H1 (cell line): Measurements from ENCODE around the gene TCHP. TPM values are rescaled to one million over a fixed set of nuclear protein-coding genes. Genes with fewer than 3 reads are reported as not detected.

Experiments used
- CTCF ChIA-PET: fragments of 300-600 bp; sonication (Branson Sonifier 250); formaldehyde crosslinking; loops from one replicate; lab custom pipeline; 2021; ENCODE audit not compliant: partially characterized antibody; lab: Charles Lee
- POLR2A ChIA-PET: fragments of 300-600 bp; sonication (Branson Sonifier 250); formaldehyde crosslinking; loops from one replicate; lab custom pipeline; 2021; ENCODE audit warnings: inconsistent platforms; ENCODE audit not compliant: partially characterized antibody; lab: Charles Lee
- DNase-seq, 2 experiments: peaks; one replicate each; pipeline versions ENCODE4 v3.0.0 to v3.0.0-alpha.2; 2010 to 2022; ENCODE audit warnings: low spot score in 2 of 2, low read depth in 1 of 2, mixed read lengths in 1 of 2
- FAIRE-seq: peaks from 2 replicates; lab custom pipeline; 2011; peaks lifted over from hg19 to GRCh38; lab: Jason Lieb, UNC
- H2AFZ ChIP-seq: 2 replicates; pipeline ENCODE4 v1.8.1; 2012; ENCODE audit warnings: low read length, inconsistent platforms
- H2AK5ac ChIP-seq: 2 replicates; pipeline ENCODE4 v1.6.1; 2013; ENCODE audit warnings: low read depth, low read length
- H2BK120ac ChIP-seq: replicated peaks from 2 replicates; pipeline ENCODE3; 2013; ENCODE audit warnings: low read depth, low read length, inconsistent platforms
- H2BK12ac ChIP-seq: 2 replicates; pipeline ENCODE4 v1.6.1; 2013; ENCODE audit warnings: low read depth, low read length
- H2BK15ac ChIP-seq: 2 replicates; pipeline ENCODE4 v1.6.1; 2013; ENCODE audit warnings: low read length
- H2BK20ac ChIP-seq: 2 replicates; pipeline ENCODE4 v1.6.1; 2013; ENCODE audit warnings: low read length
- H2BK5ac ChIP-seq: 2 replicates; pipeline ENCODE4 v1.6.1; 2013; ENCODE audit warnings: low read depth, low read length
- H3K14ac ChIP-seq: 2 replicates; pipeline ENCODE4 v1.6.1; 2013; ENCODE audit warnings: inconsistent platforms; ENCODE audit not compliant: insufficient read length
- H3K18ac ChIP-seq: 2 replicates; pipeline ENCODE4 v1.6.1; 2013; ENCODE audit warnings: low read length; ENCODE audit errors: extremely low read depth
- H3K23ac ChIP-seq: 2 replicates; pipeline ENCODE4 v1.6.1; 2013; ENCODE audit warnings: inconsistent platforms; ENCODE audit not compliant: insufficient read length
- H3K23me2 ChIP-seq: 2 replicates; pipeline ENCODE4 v1.6.1; 2013; ENCODE audit warnings: low read depth, low read length
- H3K27ac ChIP-seq: 2 replicates; pipeline ENCODE4 v1.6.1; 2011; ENCODE audit warnings: low read depth, low read length, inconsistent platforms
- H3K27me3 ChIP-seq, 4 experiments: replicated peaks in 1 of 4; 1 replicate in 1 of 4; 2 replicates in 3 of 4; pipeline versions ENCODE4 v1.6.1 to v1.8.1; 2011 to 2013; ENCODE audit warnings: low read length in 3 of 4, mild to moderate bottlenecking in 3 of 4, inconsistent platforms in 2 of 4, mixed read lengths in 2 of 4, moderate library complexity in 1 of 4; ENCODE audit not compliant: control insufficient read depth in 3 of 4, insufficient read depth in 3 of 4; ENCODE audit errors: extremely low read depth in 1 of 4
- H3K36me3 ChIP-seq, 4 experiments: 2 replicates each; pipeline versions ENCODE4 v1.6.1 to v1.8.1; 2011 to 2013; ENCODE audit warnings: mild to moderate bottlenecking in 4 of 4, low read length in 3 of 4, moderate library complexity in 2 of 4, control low read depth in 1 of 4, inconsistent platforms in 1 of 4; ENCODE audit not compliant: insufficient read depth in 4 of 4, control insufficient read depth in 2 of 4
- H3K4ac ChIP-seq: replicated peaks from 2 replicates; pipeline ENCODE3; 2013; ENCODE audit warnings: low read length, low read depth, mixed read lengths, inconsistent platforms; ENCODE audit not compliant: insufficient read length
- H3K4me1 ChIP-seq, 4 experiments: replicated peaks in 1 of 4; 1 replicate in 1 of 4; 2 replicates in 3 of 4; pipeline versions ENCODE4 v1.6.1 to v1.8.1; 2011 to 2013; ENCODE audit warnings: low read length in 3 of 4, inconsistent platforms in 2 of 4, mixed read lengths in 1 of 4; ENCODE audit not compliant: insufficient read depth in 4 of 4, control insufficient read depth in 3 of 4
- H3K4me2 ChIP-seq, 2 experiments: 2 replicates each; pipeline versions ENCODE4 v1.6.1 to v1.8.1; 2011 to 2013; ENCODE audit warnings: low read depth in 2 of 2, low read length in 2 of 2, control low read depth in 1 of 2, inconsistent platforms in 1 of 2, mild to moderate bottlenecking in 1 of 2; ENCODE audit not compliant: insufficient read depth in 1 of 2
- H3K4me3 ChIP-seq, 4 experiments: fragments of 200-600, 300-600 bp in 1 of 4; sonication (generic), shearing (Covaris generic), sonication (Bioruptor Twin) in 1 of 4; 2 replicates each; pipeline versions ENCODE4 v1.5.1 to v1.8.1; 2011 to 2016; ENCODE audit warnings: low read length in 4 of 4, low read depth in 3 of 4, control low read depth in 2 of 4, inconsistent platforms in 2 of 4, mild to moderate bottlenecking in 2 of 4, mixed read lengths in 1 of 4, moderate library complexity in 1 of 4; ENCODE audit not compliant: insufficient read depth in 2 of 4; ENCODE audit errors: extremely low read depth in 1 of 4
- H3K56ac ChIP-seq: replicated peaks from 2 replicates; pipeline ENCODE3; 2013; ENCODE audit warnings: low read depth, mild to moderate bottlenecking, mixed read lengths, low read length, inconsistent platforms; ENCODE audit not compliant: insufficient read length
- H3K79me1 ChIP-seq: 2 replicates; pipeline ENCODE4 v1.6.1; 2013; ENCODE audit warnings: low read depth, low read length, control low read depth
- H3K79me2 ChIP-seq, 2 experiments: 2 replicates each; pipeline versions ENCODE4 v1.6.1 to v1.8.1; 2012 to 2013; ENCODE audit warnings: low read length in 2 of 2, mild to moderate bottlenecking in 2 of 2, inconsistent platforms in 1 of 2; ENCODE audit not compliant: insufficient read depth in 2 of 2, control insufficient read depth in 1 of 2
- H3K9ac ChIP-seq, 4 experiments: replicated peaks in 1 of 4; 1 replicate in 1 of 4; 2 replicates in 3 of 4; pipeline versions ENCODE4 v1.6.1 to v1.8.1; 2011 to 2013; ENCODE audit warnings: low read depth in 3 of 4, low read length in 3 of 4, control low read depth in 2 of 4, mild to moderate bottlenecking in 2 of 4, moderate library complexity in 2 of 4, inconsistent platforms in 1 of 4; ENCODE audit errors: extremely low read depth in 1 of 4
- H3K9me3 ChIP-seq, 2 experiments: 2 replicates each; pipeline versions ENCODE4 v1.6.1 to v1.8.1; 2012 to 2013; ENCODE audit warnings: mild to moderate bottlenecking in 2 of 2, moderate library complexity in 2 of 2, control low read depth in 1 of 2, inconsistent platforms in 1 of 2, low read depth in 1 of 2, low read length in 1 of 2, mixed read lengths in 1 of 2; ENCODE audit not compliant: insufficient read depth in 2 of 2
- H4K20me1 ChIP-seq, 2 experiments: replicated peaks in 1 of 2; 2 replicates each; pipeline versions ENCODE3 to v1.8.1; 2011 to 2013; ENCODE audit warnings: inconsistent platforms in 2 of 2, low read length in 2 of 2, mild to moderate bottlenecking in 1 of 2; ENCODE audit not compliant: insufficient read depth in 2 of 2, control insufficient read depth in 1 of 2
- H4K5ac ChIP-seq: 2 replicates; pipeline ENCODE4 v1.6.1; 2013; ENCODE audit warnings: low read length, low read depth, mixed read lengths, inconsistent platforms; ENCODE audit not compliant: insufficient read length
- H4K8ac ChIP-seq: 2 replicates; pipeline ENCODE4 v1.8.0; 2013; ENCODE audit warnings: mild to moderate bottlenecking, moderate library complexity, low read length, inconsistent platforms; ENCODE audit not compliant: insufficient read depth; ENCODE audit errors: extremely low read depth
- H4K91ac ChIP-seq: replicated peaks from 2 replicates; pipeline ENCODE3; 2013; ENCODE audit warnings: low read length, mixed read lengths, inconsistent platforms; ENCODE audit not compliant: insufficient read length
- ASH2L ChIP-seq: fragments of 200-600, 300-600 bp; sonication (generic); IDR thresholded peaks from one replicate; pipeline ENCODE4 v1.7.1; 2017; ENCODE audit warnings: low read length
- BCL11A ChIP-seq, 2 experiments: IDR thresholded peaks; one replicate each; pipeline ENCODE4 v1.6.1; 2011; ENCODE audit warnings: low read depth in 2 of 2, low read length in 2 of 2, mild to moderate bottlenecking in 2 of 2
- BRCA1 ChIP-seq: IDR thresholded peaks from 2 replicates; pipeline ENCODE4 v1.6.1; 2012; ENCODE audit warnings: low read depth, low read length, improper control_type of control experiment
- CBX5 ChIP-seq: fragments of 300-800, 300-1000 bp; sonication (generic); IDR thresholded peaks from 2 replicates; pipeline ENCODE4 v1.7.1; 2016; ENCODE audit warnings: antibody characterized with exemption, low read length, low read depth
- KDM5A ChIP-seq: fragments of 200-600 bp; IDR thresholded peaks from 2 replicates; pipeline ENCODE4 v1.7.1; 2012; ENCODE audit warnings: mild to moderate bottlenecking, low read length, inconsistent platforms, mixed read lengths
- POLR2A ChIP-seq, 2 experiments: IDR thresholded peaks; 1 replicate in 1 of 2; 2 replicates in 1 of 2; pipeline ENCODE4 v1.6.1; 2011; ENCODE audit warnings: low read depth in 2 of 2, low read length in 2 of 2, mild to moderate bottlenecking in 2 of 2; ENCODE audit errors: control extremely low read depth in 1 of 2
- POLR2AphosphoS5 ChIP-seq: IDR thresholded peaks from 2 replicates; pipeline ENCODE4 v1.6.1; 2011; ENCODE audit warnings: low read depth, low read length
- POU5F1 ChIP-seq: IDR thresholded peaks from 2 replicates; pipeline ENCODE4 v1.6.1; 2011; ENCODE audit warnings: low read depth, mild to moderate bottlenecking, low read length, moderate library complexity
- RXRA ChIP-seq: IDR thresholded peaks from 2 replicates; pipeline ENCODE4 v1.6.1; 2011; ENCODE audit warnings: low read depth, mild to moderate bottlenecking, low read length, moderate library complexity; ENCODE audit not compliant: insufficient read depth
- SP2 ChIP-seq: IDR thresholded peaks from 2 replicates; pipeline ENCODE4 v1.6.1; 2012; ENCODE audit warnings: mild to moderate bottlenecking, low read length, inconsistent platforms
- SRF ChIP-seq: IDR thresholded peaks from 2 replicates; pipeline ENCODE4 v1.6.1; 2011; ENCODE audit warnings: mild to moderate bottlenecking, low read depth, low read length, moderate library complexity
- SUZ12 ChIP-seq: fragments of 200-600 bp; sonication (generic); IDR thresholded peaks from 2 replicates; pipeline ENCODE4 v1.6.1; 2012; ENCODE audit warnings: mild to moderate bottlenecking, inconsistent platforms, low read length, moderate library complexity, mixed read lengths
- USF2 ChIP-seq: IDR thresholded peaks from 2 replicates; pipeline ENCODE4 v1.6.1; 2011; ENCODE audit warnings: low read length, improper control_type of control experiment
- ZNF274 ChIP-seq: IDR thresholded peaks from 2 replicates; pipeline ENCODE4 v1.7.0; 2012; ENCODE audit warnings: low read length, borderline replicate concordance; ENCODE audit errors: extremely low read depth
- WGBS, 2 experiments: shearing (Covaris generic) in 1 of 2; methylation state at CpG; one replicate each; pipeline versions ENCODE4 v1.1.6 to v1.1.7; 2013 to 2015; ENCODE audit warnings: low lambda C conversion rate in 2 of 2, mixed read lengths in 2 of 2, inconsistent platforms in 1 of 2, low coverage in 1 of 2, missing lambda C conversion rate in 1 of 2; ENCODE audit not compliant: insufficient replicate concordance in 2 of 2, insufficient coverage in 1 of 2, insufficient read length in 1 of 2; ENCODE audit errors: extremely low coverage in 1 of 2, missing lambda C conversion rate in 1 of 2; 5-methylcytosine and 5-hydroxymethylcytosine counted together
- polyA plus RNA-seq, 7 experiments: library from polyadenylated mRNA; depleted of rRNA in 3 of 7; stranded (reverse) in 5 of 7; unstranded in 2 of 7; fragments of >200 nt in 5 of 7; fragments of 200-250 nt in 2 of 7; gene quantifications; 1 replicate in 5 of 7; 2 replicates in 1 of 7; 4 replicates in 1 of 7; pipeline versions ENCODE4 v1.2.1 to v1.2.3, GENCODE V29; 2011 to 2013; ENCODE audit warnings: missing spikeins in 2 of 7, mixed read lengths in 2 of 7
- total RNA-seq: library from RNA; stranded (reverse); fragmentation: NEBNext Ultra II Directional; extraction: Animal tissue kit (Norgen Biotek cat#: 25700); gene quantifications from 2 replicates; pipeline ENCODE4 v1.2.1, GENCODE V29; 2021

TCHP gene
- total and polyA plus RNA-seq, 2 of the 8 experiments (the other 6 are each of a cell fraction or from before 2014, with no cell fraction given) = 2.8 to 4.5 TPM

GRCh38 chr12:109912855-109913321 lies 12.8 kb downstream of the TCHP start:
- Histone ChIP-seq H3K79me2 (no peaks in the 10 kb centered on the region), H3K14ac (no peak overlapping the region), H4K91ac (no peak overlapping the region), H4K20me1 (no peaks in the 10 kb centered on the region), H2BK12ac (no peak overlapping the region), H2AK5ac (no peak overlapping the region), H4K8ac (no peak overlapping the region), H3K36me3 (no peaks in the 10 kb centered on the region; a peak in 1 of 8 replicates), H2BK15ac (no peak overlapping the region), H2BK20ac (no peak overlapping the region), H3K27ac (no peak overlapping the region), H3K23ac (no peak overlapping the region), H3K4me2 (no peak overlapping the region), H3K27me3 (peaks cover 0 to 6% (median 2%) of the 10 kb centered on the region in 4 experiments; a peak in 2 of 7 replicates), H3K4me1 (no peaks in the 10 kb centered on the region; a peak in 1 of 7 replicates), H3K9ac (no peak overlapping the region), H3K4me3 (no peak overlapping the region), H2BK5ac (no peak overlapping the region), H3K9me3 (no peaks in the 10 kb centered on the region), H2AFZ (no peak overlapping the region), H3K79me1 (no peaks in the 10 kb centered on the region), H3K56ac (no peak overlapping the region), H3K4ac (no peak overlapping the region), H2BK120ac (no peak overlapping the region), H4K5ac (no peak overlapping the region), H3K23me2 (no peaks in the 10 kb centered on the region), H3K18ac (no peak overlapping the region)
- 87% methylated on average over 12 of the region's 12 CpGs; no CpG with 5 or more reads in 1 of the 2 experiments for WGBS, 2 experiments
- no peak for DNase-seq
- ChIA-PET POLR2A (interaction anchor here (1.7 kb wide), 1 partner anchor 12 kb away, joined by 3 read pairs; the partner anchor contains the start of gene TCHP), CTCF (interaction anchor here (1.3 to 9.1 kb wide), 4 partner anchors 12 to 63 kb away, joined by 3 to 114 read pairs (median 29); no protein-coding TSS in a partner anchor)
- FAIRE-seq = no peak
- TF ChIP-seq SRF (no peak), POLR2A (IDR thresholded peaks at IDR 0.05; ENCODE audit: control extremely low read depth in 1 of 2, low read depth in 2 of 2, low read length in 2 of 2) (no peak), KDM5A (no peak), ASH2L (no peak), POU5F1 (no peak), BCL11A (IDR thresholded peaks at IDR 0.05; ENCODE audit: low read depth in 2 of 2, low read length in 2 of 2) (no peak), SP2 (no peak), POLR2AphosphoS5 (no peak), USF2 (no peak), CBX5 (no peak), BRCA1 (no peak), SUZ12 (no peak), ZNF274 (no peak), RXRA (no peak)
